ENCODE data around the gene PPAT.

PPAT gene

DNA sequence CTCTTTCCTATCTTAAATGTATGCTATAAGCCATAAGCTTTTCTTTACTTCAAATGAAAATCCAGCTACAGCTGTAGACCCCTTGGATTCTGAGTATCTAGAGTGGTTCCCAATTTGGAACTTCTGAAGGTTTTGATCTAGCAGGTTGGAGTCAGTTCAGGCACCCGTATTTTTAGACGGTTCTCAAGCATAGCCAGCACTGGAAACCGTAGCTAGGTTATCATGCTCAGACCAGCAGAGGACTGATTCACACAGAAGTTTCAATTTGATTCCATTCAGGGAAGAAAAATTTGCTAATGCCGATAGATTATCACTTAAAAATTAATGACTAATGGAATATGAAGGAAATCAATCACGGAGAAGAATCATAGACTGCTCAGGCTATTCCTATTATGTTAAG lies 11.2 kb downstream of the PPAT start:
- no peak overlapping the region for H3K4me3 ChIP-seq (ENCODE audit: low read depth, low read length)

DNA sequence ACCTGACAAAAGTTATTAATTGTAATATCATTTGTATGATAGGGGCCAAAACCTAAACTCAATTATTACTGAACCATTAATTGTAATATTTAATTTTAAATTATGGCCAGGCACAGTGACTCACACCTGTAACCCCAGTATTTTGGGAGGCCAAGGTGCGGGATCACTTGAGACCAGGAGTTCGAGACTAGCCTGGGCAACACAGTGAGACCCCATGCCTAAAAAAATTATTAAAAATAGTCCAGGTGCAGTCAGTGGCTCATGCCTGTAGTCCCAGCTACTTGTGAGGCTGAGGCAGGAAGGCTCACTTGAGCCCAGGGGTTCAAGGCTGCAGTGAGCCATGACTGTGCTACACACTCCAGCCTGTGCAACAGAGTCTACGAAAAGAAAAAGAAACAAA lies 18.0 kb downstream of the PPAT start:
- TF ChIP-seq, protein P1, sequence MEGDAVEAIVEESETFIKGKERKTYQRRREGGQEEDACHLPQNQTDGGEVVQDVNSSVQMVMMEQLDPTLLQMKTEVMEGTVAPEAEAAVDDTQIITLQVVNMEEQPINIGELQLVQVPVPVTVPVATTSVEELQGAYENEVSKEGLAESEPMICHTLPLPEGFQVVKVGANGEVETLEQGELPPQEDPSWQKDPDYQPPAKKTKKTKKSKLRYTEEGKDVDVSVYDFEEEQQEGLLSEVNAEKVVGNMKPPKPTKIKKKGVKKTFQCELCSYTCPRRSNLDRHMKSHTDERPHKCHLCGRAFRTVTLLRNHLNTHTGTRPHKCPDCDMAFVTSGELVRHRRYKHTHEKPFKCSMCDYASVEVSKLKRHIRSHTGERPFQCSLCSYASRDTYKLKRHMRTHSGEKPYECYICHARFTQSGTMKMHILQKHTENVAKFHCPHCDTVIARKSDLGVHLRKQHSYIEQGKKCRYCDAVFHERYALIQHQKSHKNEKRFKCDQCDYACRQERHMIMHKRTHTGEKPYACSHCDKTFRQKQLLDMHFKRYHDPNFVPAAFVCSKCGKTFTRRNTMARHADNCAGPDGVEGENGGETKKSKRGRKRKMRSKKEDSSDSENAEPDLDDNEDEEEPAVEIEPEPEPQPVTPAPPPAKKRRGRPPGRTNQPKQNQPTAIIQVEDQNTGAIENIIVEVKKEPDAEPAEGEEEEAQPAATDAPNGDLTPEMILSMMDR (IDR thresholded peaks at IDR 0.05; ENCODE audit: borderline replicate concordance, insufficient read depth, low read depth, low read length) = no peak
- H3K4me3 ChIP-seq (ENCODE audit: low read depth, low read length) = no peak overlapping the region

More for the DNA sequence above, 11.2 kb downstream of the PPAT start:
- TF ChIP-seq, protein P1 (IDR thresholded peaks at IDR 0.05; ENCODE audit: borderline replicate concordance, insufficient read depth, low read depth, low read length) = no peak

DNA sequence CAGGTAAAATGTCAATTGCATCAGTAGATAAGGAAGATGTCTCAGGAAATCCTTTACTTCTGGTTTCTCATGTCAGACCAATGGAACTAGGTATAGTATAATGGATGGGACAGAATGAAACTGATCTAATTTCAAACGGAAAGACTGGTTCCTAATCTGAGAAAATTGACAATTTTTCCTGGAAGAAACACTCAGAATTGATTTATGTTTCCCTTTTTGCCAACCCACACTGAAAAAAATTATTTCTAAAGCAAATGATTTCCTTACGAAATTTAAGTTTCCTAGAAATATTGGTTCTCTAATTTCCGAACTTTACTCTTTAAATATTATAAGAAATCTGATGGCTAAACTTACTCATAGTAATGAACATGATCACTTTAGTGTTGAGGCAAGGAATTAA lies 19.1 kb downstream of the PPAT start:
- TF ChIP-seq, protein P1 (IDR thresholded peaks at IDR 0.05; ENCODE audit: borderline replicate concordance, insufficient read depth, low read depth, low read length) = no peak
- no peak overlapping the region for H3K4me3 ChIP-seq (ENCODE audit: low read depth, low read length)

DNA sequence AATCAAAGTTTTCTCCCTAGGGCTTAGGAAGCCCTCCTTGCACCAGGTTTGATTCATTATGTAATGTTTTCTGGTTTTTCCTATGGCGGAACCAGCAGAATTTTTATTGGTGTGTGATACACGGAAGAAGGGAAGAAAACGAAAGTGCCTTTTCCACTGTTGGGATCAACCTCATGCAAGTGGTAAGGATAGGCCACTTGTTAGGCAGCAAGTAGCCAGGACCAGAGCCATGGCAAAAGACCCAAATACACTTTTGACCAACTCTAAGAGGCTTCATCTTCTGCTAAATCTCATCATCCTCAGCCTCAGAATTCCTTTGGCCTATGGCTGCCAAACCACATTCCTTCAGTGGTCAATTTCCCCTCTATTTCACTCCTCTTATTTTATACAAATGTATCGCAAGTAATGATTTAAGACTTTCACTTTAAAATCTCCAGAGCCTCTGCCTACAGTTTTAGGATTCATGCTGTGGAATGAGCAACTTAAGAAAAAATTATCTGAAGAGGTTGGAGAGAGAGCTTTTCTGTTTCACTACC lies 21.2 kb downstream of the PPAT start:
- TF ChIP-seq, protein P1 (IDR thresholded peaks at IDR 0.05; ENCODE audit: borderline replicate concordance, insufficient read depth, low read depth, low read length) = no peak
- no peak overlapping the region for H3K4me3 ChIP-seq (ENCODE audit: low read depth, low read length)

DNA sequence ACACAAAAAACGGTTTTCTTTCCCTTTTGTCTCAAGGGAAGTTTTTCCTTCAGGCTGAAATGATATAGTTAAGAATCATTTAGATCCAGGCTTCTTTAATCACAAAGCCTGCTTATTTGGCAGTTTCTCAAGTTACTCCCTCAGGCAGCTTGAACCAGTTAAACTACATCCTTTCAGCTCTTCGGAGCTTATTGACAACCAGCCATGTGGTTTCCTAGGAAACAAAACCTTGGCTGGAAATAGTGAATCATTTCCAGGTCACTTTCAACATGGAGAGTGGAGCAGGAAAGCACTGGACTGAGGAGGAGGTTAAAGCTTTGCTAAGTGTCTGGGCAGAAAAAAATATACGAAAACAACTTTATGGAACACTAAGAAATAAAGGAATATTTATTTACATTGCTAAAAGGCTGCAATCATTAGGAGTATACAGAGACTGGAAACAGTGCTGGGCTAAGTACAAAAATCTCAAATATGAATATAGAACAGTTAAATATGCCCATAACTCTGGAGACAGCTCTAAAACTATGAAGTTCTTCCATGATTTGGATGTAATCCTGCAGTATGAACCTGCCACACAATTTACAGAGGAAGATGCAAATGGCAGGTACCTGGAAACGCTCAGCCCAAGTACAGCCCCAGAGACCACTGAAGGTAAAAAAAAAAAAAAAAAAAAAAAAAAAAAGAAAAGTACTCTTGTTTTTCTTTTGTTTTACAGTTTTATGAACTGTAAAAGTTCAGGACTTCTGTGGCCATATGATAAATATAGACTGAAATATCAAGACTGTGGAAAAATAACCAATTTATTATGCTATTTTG lies 25.0 kb downstream of the PPAT start:
- H3K4me3 ChIP-seq (ENCODE audit: low read depth, low read length) = no peak overlapping the region
- TF ChIP-seq, protein P1 (IDR thresholded peaks at IDR 0.05; ENCODE audit: borderline replicate concordance, insufficient read depth, low read depth, low read length) = no peak

DNA sequence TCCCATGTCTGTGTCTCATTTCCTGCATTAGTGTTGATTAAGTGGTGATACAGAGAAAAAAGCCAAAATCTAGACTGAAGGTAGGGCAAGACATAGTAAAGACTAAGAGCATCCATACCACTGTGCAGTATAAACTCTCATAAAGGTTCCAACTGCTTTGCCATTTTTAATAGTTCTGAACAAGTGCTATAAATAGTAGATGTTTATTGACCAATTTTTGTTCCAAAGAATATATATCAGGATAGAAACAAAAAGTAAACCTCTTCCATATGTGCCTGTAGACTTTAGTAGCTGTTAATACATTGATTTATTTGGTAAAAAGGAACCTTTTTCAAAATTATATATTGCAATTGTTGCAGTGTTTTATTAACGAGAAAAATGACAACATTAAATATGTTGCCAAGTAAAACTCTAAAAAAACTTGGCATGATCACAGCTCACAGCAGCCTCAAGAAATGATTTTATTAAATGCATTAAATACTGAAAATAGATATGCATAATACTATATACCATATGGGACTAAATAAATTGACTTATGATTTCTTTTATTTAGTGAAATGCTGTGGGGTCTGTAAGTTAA lies 25.8 kb downstream of the PPAT start:
- TF ChIP-seq, protein P1 (IDR thresholded peaks at IDR 0.05; ENCODE audit: borderline replicate concordance, insufficient read depth, low read depth, low read length) = no peak
- no peak overlapping the region for H3K4me3 ChIP-seq (ENCODE audit: low read depth, low read length)
